CD4-positive, alpha-beta T cell treated with Interleukin-4 for 4 hours (primary cell): ENCODE data around the gene DLX4.

Experiments used
- DNase-seq: peaks from one replicate; pipeline ENCODE4 v3.0.0-alpha.2; 2020

Gene DLX4

DNA sequence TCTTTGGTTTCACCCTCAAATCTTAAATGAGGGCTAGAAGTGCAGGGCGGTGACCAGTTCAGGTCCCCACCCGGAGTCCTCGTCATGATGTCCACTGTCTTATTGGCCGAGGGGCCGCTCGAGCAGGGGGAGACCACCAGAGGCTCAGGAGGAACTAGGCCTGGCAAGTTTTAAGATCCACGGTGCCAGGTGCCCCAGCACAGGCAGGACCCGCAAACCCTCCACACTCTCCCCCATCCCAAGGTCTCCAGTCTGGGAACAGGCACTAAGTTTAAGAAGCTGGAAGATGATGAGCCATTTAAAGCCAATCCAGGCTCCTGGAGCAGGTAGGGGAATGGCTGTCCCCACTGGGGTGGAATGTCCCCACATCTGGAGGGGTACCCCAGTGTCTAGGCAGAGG lies 21.9 kb downstream of the DLX4 start:
- no peak for DNase-seq

GRCh38 chr17:49991409-49991808 lies 22.4 kb downstream of the DLX4 start:
- DNase-seq: no peak

DNA sequence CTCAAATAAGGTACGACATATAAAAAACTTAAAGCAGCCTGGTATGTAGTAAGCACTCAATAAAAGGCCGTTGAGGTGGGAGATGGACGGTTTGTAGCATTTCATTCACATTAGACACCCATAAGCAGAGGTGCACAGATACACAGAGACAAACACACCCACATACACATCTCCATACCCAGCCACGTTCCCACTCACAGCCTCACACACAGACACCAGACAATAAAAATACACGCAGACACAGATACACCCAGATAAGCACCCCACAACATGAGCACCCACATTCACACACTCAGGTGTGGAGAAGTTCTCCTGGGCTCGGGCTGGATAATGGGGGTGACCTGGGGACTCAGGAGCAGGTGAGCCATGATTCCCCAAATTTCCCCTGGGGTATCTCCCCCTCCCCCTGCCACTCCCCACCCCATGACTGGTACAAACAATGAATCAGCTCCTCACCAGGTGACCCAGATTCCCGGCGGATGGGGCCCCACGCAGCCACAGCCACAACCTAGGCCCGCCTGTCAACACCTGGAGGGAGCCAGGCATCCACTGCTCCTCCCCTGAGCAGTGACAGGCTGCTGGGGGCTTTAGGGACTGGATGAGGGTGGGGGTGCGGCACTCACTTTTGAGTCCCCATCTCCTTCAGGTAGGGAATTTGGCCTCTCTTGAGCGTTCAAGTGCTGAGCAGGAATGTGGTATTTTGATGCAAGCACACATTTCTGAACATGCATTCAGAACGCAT lies 23.4 kb downstream of the DLX4 start:
- no peak for DNase-seq

GRCh38 chr17:49992933-49993422 lies 24.0 kb downstream of the DLX4 start:
- DNase-seq: no peak

DNA sequence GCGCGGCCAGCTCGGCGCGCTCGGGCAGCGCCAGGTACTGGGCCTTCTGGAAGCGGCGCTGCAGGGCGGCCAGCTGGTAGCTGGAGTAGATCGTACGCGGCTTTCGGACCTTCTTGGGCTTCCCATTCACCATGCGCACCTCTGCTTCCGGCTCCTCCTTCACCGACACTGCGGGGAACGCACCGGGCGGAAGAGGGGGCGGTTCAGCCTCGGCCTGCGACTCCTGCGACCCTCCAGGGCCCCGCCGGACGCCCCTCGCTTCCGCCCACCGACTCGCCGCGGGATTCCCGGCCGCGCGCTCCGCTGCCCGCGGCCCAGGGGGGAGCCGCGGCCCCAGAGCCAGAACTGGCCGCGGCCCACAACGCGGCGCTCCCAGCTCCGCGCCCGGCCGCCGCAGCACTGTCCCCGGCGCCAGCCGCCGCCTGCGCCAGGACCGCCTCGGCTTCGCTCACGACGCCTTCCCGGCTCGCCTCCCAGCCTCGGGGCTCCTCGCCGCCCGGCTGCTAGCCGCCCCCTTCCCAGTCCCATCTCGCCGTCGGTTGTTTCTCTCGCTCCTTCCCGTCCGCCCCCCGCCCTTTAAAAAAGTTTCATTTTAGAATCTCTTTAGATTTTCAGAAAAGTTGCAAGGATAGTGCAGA lies 24.6 kb downstream of the DLX4 start:
- DNase-seq: no peak

DNA sequence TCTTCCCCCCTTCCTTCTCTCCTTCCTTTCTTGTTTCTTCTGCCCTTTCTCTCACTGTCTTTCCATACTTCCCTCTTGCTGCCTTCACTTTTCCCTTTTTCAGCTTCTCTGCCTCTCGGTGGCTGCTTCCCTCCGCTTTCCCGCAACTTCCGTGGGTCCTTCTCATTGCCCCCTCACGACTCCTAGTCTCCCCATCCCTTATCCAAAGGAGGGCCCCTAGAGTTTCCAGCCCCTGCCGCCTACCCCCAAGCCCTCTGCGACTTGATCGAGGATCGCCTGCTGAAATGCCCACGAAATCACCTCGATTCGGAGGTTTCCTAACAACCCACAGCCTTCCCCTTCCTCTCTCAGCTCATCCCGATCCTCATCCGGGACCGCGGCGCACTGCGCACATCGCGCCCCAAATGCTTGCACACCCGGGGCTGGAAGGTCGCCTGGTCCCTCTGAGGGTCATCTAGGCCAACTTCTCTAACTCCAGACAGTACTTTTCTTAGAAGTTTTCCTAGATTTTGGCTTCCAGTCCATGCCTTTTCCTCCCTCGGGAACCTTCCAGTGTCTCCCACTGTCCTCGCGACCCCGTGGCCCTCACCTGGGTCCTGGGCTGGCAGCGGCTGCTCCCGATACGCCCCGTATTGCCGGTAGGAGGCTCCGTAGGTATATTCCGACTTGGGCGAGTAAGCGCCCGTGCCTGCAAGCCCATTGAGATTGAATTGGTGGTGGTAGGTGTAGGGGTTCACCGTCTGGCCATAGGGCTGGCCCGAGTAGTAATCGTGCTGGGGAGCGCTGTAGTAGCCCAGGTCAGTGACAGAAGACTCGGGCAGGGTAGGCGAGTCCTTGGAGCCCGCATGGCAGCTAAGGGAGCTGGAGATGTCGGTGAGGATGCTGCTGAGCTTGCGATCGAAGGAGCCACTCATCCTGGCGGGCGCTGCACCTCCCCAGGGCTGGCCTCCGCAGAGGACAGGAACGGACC lies 25.4 kb downstream of the DLX4 start:
- DNase-seq: no peak

GRCh38 chr17:49995055-49995738 lies 26.2 kb downstream of the DLX4 start, which contains the start of gene DLX3:
DLX3 (minus strand) TSS chr17:49995224; CDS start chr17:49994998, 226 bp downstream.
- no peak for DNase-seq

- no peak for DNase-seq
These were observed 27.1 kb downstream of the DLX4 start for GRCh38 chr17:49996121-49996494.

GRCh38 chr17:49996495-49997300 lies 27.7 kb downstream of the DLX4 start:
- DNase-seq: peak; percentile 29

DNA sequence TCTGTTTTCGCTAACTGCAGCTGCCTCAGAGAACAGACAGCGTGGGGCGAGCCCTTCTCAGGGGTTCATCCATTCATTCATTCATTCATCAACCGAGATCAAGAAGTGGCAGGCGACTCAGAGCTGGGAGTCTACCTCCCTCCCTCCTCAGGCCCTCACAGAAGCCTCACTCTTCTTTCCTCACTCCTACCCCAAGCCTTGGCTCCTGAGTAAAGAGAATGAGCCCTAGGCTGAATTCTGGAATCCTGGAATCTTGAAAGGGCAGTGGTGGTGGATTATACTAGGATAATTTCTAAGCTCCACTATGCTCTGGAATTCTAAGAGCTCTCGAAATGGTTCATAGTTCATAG lies 28.3 kb downstream of the DLX4 start:
- no peak for DNase-seq

DNA sequence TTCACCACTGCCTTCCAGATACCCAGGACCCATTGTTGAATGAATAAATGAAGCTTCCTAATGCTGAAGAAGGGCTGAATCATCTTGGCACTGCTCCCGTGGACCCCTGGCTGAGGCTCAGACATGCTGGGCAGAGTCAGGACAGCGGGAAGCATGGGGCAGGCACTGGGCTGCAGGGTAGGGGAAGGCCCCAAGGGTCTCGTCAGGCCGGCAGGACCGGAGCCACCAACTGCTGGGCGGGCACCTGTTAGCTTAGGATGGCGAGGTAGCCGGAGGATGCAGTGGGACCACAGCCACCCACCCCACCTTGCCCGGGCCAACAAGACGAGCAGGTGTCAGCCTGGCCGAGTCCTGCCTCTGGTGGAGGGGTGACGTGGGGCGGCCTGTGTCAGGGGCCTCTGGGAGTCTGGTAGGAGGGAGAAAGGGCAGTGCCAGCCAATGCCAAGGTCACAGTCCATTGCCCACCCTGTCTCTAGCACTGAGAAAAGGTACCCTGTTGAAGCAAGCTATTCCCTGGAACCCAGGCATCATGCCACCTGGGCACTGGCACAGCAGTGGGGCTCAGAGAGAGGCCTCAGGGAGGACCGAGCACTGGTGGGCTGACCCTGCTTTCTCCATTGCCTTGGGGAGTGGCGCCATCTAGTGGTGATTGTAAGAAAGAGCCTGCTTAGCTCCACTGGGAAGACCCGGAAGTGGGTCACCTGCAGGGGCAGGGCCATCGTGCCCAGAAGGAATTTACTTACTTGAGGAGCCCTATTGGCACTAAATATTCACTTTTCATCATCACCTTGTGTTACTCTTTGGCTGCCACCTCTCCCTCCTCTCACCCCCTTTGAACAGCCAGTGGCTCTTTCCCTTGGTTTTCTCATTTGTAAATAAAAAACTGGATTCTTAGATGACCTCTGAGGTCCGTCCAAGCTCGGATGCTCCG lies 29.0 kb downstream of the DLX4 start:
- peak; percentile 79 for DNase-seq

DNA sequence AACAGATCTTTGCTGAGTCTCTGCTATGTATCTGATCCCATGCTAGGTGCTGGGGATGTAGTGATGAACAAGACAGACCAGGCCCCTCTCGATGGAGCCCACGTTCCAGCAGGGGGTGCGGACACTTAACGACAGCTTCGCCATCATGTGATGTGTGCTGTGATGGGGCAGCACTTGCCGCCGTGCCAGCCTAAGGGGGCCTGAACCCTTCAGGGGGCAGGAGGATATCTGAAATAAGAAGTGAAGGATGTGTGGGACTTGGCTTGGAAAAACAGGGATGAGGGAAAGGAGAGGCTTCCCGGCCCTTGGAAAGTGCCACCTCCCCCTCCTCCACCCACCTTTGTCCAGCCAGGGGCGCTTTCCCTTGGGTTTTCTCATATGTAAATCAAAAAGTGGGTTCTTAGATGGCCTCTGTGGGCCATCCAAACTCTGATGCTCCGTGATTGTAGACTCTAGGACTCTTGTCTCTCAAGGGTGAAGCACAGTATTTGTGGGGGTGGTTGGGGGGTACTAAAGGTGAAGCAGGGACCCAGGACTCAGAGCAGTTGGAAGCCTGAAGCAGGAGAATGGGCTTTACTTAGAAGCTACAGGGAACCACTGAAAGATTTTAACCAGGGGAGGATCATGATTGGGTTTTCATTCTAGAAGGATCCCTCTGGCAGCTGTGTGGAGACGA lies 30.0 kb downstream of the DLX4 start:
- no peak for DNase-seq

DNA sequence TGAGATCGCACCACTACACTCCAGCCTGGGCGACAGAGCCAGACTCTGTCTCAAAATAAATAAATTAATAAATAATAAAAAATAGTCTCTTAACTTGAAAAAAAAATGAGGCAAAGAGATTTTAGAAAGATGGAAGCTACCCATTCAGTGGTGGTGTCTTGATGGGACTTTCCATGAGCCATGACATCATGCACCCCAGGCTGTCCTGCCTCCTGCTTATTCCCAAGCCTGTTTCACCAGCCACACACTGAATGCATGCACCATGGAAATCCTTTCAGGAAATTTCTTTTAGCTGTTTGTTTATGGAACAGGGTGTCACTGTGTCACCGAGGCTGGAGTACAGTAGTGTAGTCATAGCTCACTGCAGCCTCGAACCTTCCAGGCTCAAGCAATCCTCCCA lies 34.9 kb downstream of the DLX4 start:
- DNase-seq: no peak

- no peak for DNase-seq
These were observed 40.3 kb downstream of the DLX4 start for GRCh38 chr17:50009282-50009681.

GRCh38 chr17:50013079-50013478 lies 44.1 kb downstream of the DLX4 start:
- DNase-seq: no peak

GRCh38 chr17:50014471-50015088 lies 45.6 kb downstream of the DLX4 start:
- DNase-seq: no peak

DNA sequence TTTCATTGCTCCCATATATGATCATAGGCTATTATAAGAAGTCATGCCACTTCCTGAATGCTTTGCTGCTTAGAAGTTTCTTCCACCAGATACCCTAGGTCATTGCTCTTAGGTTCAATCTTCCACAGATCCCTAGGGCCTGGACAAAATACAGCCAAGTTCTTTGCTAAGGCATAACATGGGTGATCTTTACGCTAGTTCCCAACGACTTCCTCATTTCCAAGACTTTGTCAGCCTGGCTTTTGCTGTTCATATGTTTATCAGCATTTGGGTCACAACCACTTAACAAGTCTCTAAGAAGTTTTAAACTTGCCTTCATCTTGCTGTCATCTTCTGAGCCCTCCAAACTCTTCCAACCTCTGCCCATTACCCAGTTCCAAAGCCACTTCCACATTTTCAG lies 46.2 kb downstream of the DLX4 start:
- no peak for DNase-seq

- no peak for DNase-seq
These were observed 49.9 kb downstream of the DLX4 start for GRCh38 chr17:50018909-50019308.

DNA sequence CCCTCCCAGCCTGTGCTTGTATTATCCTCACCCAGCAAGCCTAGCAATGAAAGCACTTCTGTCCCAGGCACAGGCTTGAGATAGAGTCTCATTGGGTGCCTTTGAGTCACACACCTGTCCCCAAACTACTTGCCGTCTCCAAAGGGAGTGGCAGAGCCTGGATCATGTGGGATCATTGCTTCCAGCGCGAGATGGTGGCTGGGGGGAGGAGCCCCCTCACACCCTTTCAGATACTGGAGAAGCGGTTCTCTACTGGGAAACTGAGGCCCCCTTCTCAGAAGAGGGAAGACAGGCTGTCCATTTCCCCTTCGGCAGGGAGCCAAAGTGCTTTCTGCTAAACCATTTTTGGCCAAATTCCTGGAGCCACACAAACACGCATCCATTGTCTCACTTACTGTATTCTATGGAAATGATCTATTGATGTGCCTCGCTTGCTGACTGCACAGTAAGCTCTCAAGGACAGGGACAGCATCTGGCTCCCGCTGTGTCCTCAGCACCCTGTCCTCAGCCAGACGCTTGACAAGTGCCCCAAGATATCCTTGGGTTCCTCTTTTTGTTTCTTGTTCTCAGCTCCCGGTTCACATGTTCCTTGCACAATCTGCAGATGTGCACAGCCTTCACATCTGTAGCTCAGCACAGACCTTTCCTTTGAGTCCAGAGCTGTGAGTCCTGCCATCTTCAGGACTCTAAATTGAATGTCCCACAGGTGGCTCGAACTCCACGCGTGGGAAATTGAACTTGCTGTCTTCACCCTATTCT lies 52.0 kb downstream of the DLX4 start:
- DNase-seq: no peak
